Upper lobe of right lung (tissue), 1 donor: ENCODE data around the gene TPH2. TPM values are rescaled to one million over a fixed set of nuclear protein-coding genes. Genes with fewer than 3 reads are reported as not detected.

Source experiments
- ATAC-seq: fragments of 200-7000 bp; cut with Tn5 transposase; one replicate; pipeline ENCODE4 v1.9.1; 2020; ENCODE audit warnings: mild to moderate bottlenecking, moderate library complexity
- DNase-seq: peaks from one replicate; pipeline ENCODE4 v3.0.0-alpha.2; 2020
- H3K27ac ChIP-seq: fragments of 200-600 bp; one replicate; pipeline ENCODE4 v1.8.0; 2022
- H3K27me3 ChIP-seq: fragments of 200-600 bp; one replicate; pipeline ENCODE4 v1.8.0; 2022; ENCODE audit warnings: mild to moderate bottlenecking
- H3K36me3 ChIP-seq: fragments of 200-600 bp; one replicate; pipeline ENCODE4 v1.8.0; 2022
- H3K4me1 ChIP-seq: fragments of 200-600 bp; one replicate; pipeline ENCODE4 v1.8.0; 2022
- H3K4me3 ChIP-seq: fragments of 200-600 bp; one replicate; pipeline ENCODE4 v1.8.0; 2022; ENCODE audit warnings: mild to moderate bottlenecking
- H3K9me3 ChIP-seq: fragments of 200-600 bp; one replicate; pipeline ENCODE4 v1.8.0; 2022
- intact Hi-C: fragments of 100-400 bp; cut with DNase I; formaldehyde crosslinking; loops from one replicate; pipeline ENCODE4 v1.11.0; 2022
- long read RNA-seq: library from polyadenylated mRNA; unstranded; transcript quantifications from one replicate; pipeline ENCODE4 v2.0.0, GENCODE V29; 2021
- total RNA-seq: library from RNA; stranded (reverse); fragmentation: NEBNext Ultra II Directional; extraction: Animal tissue kit (Norgen Biotek cat#: 25700); gene quantifications from one replicate; pipeline ENCODE4 v1.2.1, GENCODE V29; 2021
- TF ChIP-seq, protein P1 (sequence below): fragments of 200-600 bp; IDR thresholded peaks from one replicate; pipeline ENCODE4 v1.8.0; 2022; ENCODE audit warnings: antibody characterized with exemption
- donor health status: DM: no; HTN: yes; CAD: no; lungs with severe emphysema.

The TPH2 gene
- not detected for total RNA-seq
- long read RNA-seq = 0 reads

DNA sequence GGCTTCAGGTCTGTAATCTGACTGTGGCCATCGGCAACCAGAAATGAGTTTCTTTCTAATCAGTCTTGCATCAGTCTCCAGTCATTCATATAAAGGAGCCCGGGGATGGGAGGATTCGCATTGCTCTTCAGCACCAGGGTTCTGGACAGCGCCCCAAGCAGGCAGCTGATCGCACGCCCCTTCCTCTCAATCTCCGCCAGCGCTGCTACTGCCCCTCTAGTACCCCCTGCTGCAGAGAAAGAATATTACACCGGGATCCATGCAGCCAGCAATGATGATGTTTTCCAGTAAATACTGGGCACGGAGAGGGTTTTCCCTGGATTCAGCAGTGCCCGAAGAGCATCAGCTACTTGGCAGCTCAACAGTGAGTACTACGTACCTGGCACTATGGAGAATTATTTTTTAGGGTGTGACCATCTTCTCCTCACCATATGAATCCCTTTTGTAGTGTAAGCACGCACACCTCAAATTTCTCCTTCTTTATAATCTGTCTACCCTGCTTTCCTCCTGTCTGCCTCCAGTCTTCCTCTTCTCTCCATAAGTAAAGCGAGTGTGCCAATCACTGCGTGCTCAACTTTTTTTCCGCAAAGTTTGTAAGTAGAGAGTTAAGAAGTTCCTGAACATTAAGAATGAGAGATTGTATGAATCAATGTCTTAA lies at the start of gene TPH2:
TPH2 (plus strand) TSS at position 118 of the 658 bp plus-strand sequence; CDS start at position 260, 142 bp downstream.
- TF ChIP-seq, protein P1, sequence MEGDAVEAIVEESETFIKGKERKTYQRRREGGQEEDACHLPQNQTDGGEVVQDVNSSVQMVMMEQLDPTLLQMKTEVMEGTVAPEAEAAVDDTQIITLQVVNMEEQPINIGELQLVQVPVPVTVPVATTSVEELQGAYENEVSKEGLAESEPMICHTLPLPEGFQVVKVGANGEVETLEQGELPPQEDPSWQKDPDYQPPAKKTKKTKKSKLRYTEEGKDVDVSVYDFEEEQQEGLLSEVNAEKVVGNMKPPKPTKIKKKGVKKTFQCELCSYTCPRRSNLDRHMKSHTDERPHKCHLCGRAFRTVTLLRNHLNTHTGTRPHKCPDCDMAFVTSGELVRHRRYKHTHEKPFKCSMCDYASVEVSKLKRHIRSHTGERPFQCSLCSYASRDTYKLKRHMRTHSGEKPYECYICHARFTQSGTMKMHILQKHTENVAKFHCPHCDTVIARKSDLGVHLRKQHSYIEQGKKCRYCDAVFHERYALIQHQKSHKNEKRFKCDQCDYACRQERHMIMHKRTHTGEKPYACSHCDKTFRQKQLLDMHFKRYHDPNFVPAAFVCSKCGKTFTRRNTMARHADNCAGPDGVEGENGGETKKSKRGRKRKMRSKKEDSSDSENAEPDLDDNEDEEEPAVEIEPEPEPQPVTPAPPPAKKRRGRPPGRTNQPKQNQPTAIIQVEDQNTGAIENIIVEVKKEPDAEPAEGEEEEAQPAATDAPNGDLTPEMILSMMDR = peak; percentile 48
- DNase-seq (peak; percentile 65), ATAC-seq (peak; percentile 86)
- no peak within 1 kb of the TSS for H3K27ac ChIP-seq
- H3K36me3 ChIP-seq = no peaks in the 10 kb centered on the region
- H3K4me1 ChIP-seq = no peaks in the 10 kb centered on the region
- H3K9me3 ChIP-seq = no peaks in the 10 kb centered on the region
- no peak within 1 kb of the TSS for H3K4me3 ChIP-seq
- intact Hi-C loops = no loop called here
- peaks cover 38% of the 10 kb centered on the region for H3K27me3 ChIP-seq

DNA sequence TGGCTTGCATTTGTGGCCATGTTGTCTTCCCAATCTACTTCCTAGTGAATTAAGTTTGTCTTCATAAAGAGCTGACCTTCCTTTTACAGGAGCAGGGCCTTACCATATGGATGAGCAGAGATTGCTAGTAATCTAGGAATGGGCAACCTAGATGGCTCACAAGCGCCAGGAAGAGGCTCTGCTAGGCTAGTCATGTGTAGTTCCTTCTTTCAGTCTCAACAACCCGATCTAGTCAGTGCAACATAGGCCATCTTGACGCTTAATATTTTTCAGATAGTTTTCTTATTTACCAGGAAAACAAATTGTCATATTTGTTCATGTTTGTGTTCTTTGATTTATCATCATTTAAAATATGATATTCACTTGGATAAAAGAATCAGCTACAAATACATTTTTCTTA lies 48.2 kb upstream of the TPH2 start:
- no peak for ATAC-seq
- H3K27me3 ChIP-seq = no peaks in the 10 kb centered on the region
- H3K4me3 ChIP-seq = no peak overlapping the region
- no peak for DNase-seq
- H3K4me1 ChIP-seq = no peaks in the 10 kb centered on the region
- intact Hi-C loops = no loop called here
- peaks cover 27% of the 10 kb centered on the region for H3K36me3 ChIP-seq
- TF ChIP-seq, protein P1 = no peak
- no peak overlapping the region for H3K27ac ChIP-seq
- H3K9me3 ChIP-seq = no peaks in the 10 kb centered on the region

DNA sequence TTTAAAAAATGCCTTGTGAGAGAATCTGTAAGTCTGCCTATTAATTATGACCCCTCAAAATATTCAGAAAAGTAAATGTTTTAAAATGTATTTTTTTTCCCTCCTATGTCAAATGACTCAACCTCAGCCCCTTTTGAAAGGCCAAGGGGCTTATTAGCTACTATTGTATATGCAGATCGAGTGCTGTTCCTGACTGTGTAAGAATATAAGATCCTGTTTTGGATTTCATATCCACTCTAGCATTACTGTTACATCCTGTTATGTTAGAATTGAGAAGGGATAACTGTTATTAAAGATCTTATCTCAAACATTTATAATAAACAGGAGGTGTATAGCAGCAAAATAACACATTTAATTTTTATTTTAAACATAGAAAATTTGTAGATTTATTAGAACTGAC lies 46.6 kb upstream of the TPH2 start:
- Histone ChIP-seq H3K4me1 (no peaks in the 10 kb centered on the region), H3K9me3 (no peaks in the 10 kb centered on the region), H3K4me3 (no peak overlapping the region), H3K36me3 (peaks cover 33% of the 10 kb centered on the region), H3K27me3 (no peaks in the 10 kb centered on the region), H3K27ac (no peak overlapping the region)
- TF ChIP-seq, protein P1 = no peak
- intact Hi-C loops = no loop called here
- DNase-seq (no peak), ATAC-seq (no peak)

DNA sequence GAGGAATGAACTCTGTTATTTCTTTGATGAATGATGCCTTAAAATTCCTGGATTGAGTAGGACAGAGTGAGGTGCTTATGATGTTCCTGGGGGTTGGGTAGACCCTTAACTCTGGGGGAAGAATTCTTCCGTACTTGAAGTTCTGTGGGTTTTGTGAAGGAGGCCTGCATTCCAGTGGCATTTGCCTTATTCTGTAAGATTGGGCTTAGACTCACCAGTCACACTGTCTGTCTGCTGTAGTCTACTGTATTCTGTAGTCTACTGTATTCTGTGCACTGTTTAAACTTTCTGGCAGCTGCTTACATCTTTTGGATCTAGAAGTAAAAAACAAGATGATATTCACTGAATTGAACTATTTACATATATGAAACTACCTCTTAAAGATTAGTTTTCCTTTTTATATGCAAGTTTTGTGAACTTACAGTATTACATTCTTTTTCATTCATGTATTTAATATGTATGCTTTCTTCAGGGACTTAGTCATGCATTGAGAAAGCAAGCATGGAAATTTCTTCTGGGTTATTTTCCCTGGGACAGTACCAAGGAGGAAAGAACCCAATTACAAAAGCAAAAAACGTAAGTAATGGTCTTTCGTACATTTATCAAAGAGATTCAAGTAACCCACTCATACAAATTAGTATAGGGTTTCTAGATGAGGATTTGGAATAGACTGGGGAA lies 42.3 kb upstream of the TPH2 start:
- no peak for ATAC-seq
- DNase-seq = no peak
- no peak overlapping the region for H3K27ac ChIP-seq
- no peaks in the 10 kb centered on the region for H3K9me3 ChIP-seq
- no peak overlapping the region for H3K4me3 ChIP-seq
- H3K27me3 ChIP-seq = no peaks in the 10 kb centered on the region
- TF ChIP-seq, protein P1 = no peak
- intact Hi-C loops = no loop called here
- H3K4me1 ChIP-seq = no peaks in the 10 kb centered on the region
- peaks cover 73% of the 10 kb centered on the region for H3K36me3 ChIP-seq

DNA sequence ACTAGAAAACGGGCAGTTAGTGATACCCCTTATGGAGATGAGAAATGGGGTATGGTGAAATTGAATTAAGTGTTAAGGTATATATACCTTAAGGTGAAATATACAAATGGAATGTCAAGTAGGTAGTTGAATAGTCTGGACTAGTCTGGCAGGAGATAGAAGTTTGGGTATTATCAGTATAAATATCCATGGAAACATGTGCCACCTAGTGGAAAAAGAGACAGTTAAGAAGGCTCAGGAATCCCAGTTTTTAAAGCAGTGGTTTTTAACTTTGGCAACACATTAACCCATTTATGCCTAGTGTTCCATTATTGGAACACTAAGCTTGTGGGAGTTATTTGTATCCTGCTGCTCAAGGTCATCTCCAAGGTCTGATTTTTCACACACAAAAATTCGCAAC lies 38.6 kb upstream of the TPH2 start:
- intact Hi-C loops = no loop called here
- TF ChIP-seq, protein P1 = no peak
- H3K27me3 ChIP-seq = no peaks in the 10 kb centered on the region
- H3K4me3 ChIP-seq = no peak overlapping the region
- no peaks in the 10 kb centered on the region for H3K9me3 ChIP-seq
- no peaks in the 10 kb centered on the region for H3K4me1 ChIP-seq
- ATAC-seq (no peak), DNase-seq (no peak)
- H3K27ac ChIP-seq = no peak overlapping the region
- H3K36me3 ChIP-seq = peaks cover 77% of the 10 kb centered on the region
